Osteoblast (primary cell): ENCODE measurements around the gene MYH7B. TPM values are rescaled to one million over a fixed set of nuclear protein-coding genes. Genes with fewer than 3 reads are reported as not detected.

Source experiments
- DNase-seq: peaks from one replicate; pipeline ENCODE4 v3.0.0; 2011; ENCODE audit warnings: low spot score, mixed read lengths; ENCODE audit not compliant: insufficient read length; ENCODE audit errors: missing footprints
- H2AFZ ChIP-seq: 2 replicates; pipeline ENCODE4 v1.6.0; 2011; ENCODE audit warnings: mild to moderate bottlenecking, low read length
- H3K27ac ChIP-seq: 2 replicates; pipeline ENCODE4 v1.5.1; 2011; ENCODE audit warnings: mild to moderate bottlenecking, low read depth, low read length, moderate library complexity
- H3K27me3 ChIP-seq: 2 replicates; pipeline ENCODE4 v1.6.0; 2012; ENCODE audit warnings: mild to moderate bottlenecking, control low read depth, inconsistent platforms, low read length, moderate library complexity; ENCODE audit not compliant: insufficient read depth
- H3K36me3 ChIP-seq: 2 replicates; pipeline ENCODE4 v1.5.1; 2011; ENCODE audit warnings: mild to moderate bottlenecking, low read length, control low read depth, moderate library complexity; ENCODE audit not compliant: insufficient read depth
- H3K4me1 ChIP-seq: 2 replicates; pipeline ENCODE4 v1.5.1; 2011; ENCODE audit warnings: mild to moderate bottlenecking, low read length, control low read depth, moderate library complexity; ENCODE audit not compliant: insufficient read depth
- H3K4me2 ChIP-seq: 2 replicates; pipeline ENCODE4 v1.6.0; 2011; ENCODE audit warnings: mild to moderate bottlenecking, low read length; ENCODE audit not compliant: insufficient read depth
- H3K4me3 ChIP-seq: fragments of 200-600 bp; sonication (generic); 3 replicates; pipeline ENCODE4 v1.5.1; 2012; ENCODE audit warnings: mild to moderate bottlenecking, low read length, inconsistent platforms; ENCODE audit not compliant: insufficient read depth
- H3K79me2 ChIP-seq: 2 replicates; pipeline ENCODE4 v1.6.0; 2012; ENCODE audit warnings: mild to moderate bottlenecking, low read length, control low read depth, inconsistent platforms; ENCODE audit not compliant: insufficient read depth
- H3K9me3 ChIP-seq: 2 replicates; pipeline ENCODE4 v1.5.1; 2011; ENCODE audit warnings: low read depth, low read length, control low read depth
- H4K20me1 ChIP-seq: 2 replicates; pipeline ENCODE4 v1.6.0; 2012; ENCODE audit warnings: mild to moderate bottlenecking, low read length, control low read depth; ENCODE audit not compliant: insufficient read depth
- total RNA-seq: library from RNA; depleted of rRNA; stranded (reverse); fragments of >200 nt; gene quantifications from 2 replicates; pipeline ENCODE4 v1.2.3, GENCODE V29; 2012
- TF ChIP-seq, protein P1 (sequence below): IDR thresholded peaks from 2 replicates; pipeline ENCODE4 v1.5.1; 2011; ENCODE audit warnings: mild to moderate bottlenecking, low read depth, low read length, moderate library complexity; ENCODE audit errors: extremely low read depth

MYH7B gene
- total RNA-seq, 1 donor = 0.36 TPM

DNA sequence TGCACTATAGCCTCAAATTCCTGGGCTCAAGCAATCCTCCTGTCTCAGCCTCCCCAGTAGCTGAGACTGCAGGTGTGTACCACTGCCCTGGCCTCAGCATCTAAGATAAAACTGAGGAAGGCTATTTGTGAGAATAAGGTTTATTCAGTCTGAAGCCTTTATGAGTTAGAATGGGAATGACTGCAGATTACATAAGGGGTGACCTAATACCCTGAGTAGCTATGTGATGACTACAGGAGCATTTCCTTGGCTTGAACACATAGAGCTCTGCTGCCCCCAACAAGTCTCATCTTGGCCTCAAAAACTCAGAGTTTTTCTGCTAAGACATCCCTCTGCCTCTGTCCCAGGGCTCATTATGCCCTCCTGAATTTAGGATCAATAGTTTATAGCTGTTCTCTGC is 7.6 kb upstream of the MYH7B start:
- H2AFZ ChIP-seq = no peak overlapping the region
- peaks cover 11% of the 10 kb centered on the region for H3K79me2 ChIP-seq
- no peaks in the 10 kb centered on the region for H3K27me3 ChIP-seq
- H3K36me3 ChIP-seq = peaks cover 43% of the 10 kb centered on the region
- H3K4me3 ChIP-seq = no peak overlapping the region
- H3K27ac ChIP-seq = no peak overlapping the region
- no peak overlapping the region for H3K4me2 ChIP-seq
- DNase-seq = peak; percentile 91
- H3K9me3 ChIP-seq = no peaks in the 10 kb centered on the region
- peaks cover 12% of the 10 kb centered on the region for H3K4me1 ChIP-seq
- TF ChIP-seq, protein P1, sequence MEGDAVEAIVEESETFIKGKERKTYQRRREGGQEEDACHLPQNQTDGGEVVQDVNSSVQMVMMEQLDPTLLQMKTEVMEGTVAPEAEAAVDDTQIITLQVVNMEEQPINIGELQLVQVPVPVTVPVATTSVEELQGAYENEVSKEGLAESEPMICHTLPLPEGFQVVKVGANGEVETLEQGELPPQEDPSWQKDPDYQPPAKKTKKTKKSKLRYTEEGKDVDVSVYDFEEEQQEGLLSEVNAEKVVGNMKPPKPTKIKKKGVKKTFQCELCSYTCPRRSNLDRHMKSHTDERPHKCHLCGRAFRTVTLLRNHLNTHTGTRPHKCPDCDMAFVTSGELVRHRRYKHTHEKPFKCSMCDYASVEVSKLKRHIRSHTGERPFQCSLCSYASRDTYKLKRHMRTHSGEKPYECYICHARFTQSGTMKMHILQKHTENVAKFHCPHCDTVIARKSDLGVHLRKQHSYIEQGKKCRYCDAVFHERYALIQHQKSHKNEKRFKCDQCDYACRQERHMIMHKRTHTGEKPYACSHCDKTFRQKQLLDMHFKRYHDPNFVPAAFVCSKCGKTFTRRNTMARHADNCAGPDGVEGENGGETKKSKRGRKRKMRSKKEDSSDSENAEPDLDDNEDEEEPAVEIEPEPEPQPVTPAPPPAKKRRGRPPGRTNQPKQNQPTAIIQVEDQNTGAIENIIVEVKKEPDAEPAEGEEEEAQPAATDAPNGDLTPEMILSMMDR = peak; percentile 43
- H4K20me1 ChIP-seq = no peaks in the 10 kb centered on the region

- Histone ChIP-seq H3K9me3 (no peaks in the 10 kb centered on the region), H4K20me1 (no peaks in the 10 kb centered on the region), H3K27ac (no peak overlapping the region), H2AFZ (no peak overlapping the region), H3K36me3 (peaks cover 33% of the 10 kb centered on the region), H3K27me3 (no peaks in the 10 kb centered on the region), H3K4me1 (peaks cover 13% of the 10 kb centered on the region), H3K4me2 (no peak overlapping the region), H3K79me2 (peaks cover 20% of the 10 kb centered on the region), H3K4me3 (no peak overlapping the region)
- TF ChIP-seq, protein P1 = no peak
- DNase-seq = no peak
Observed at GRCh38 chr20:34949120-34949519, 6.5 kb upstream of the MYH7B start.

- Histone ChIP-seq H3K27me3 (no peaks in the 10 kb centered on the region), H3K9me3 (no peaks in the 10 kb centered on the region), H4K20me1 (no peaks in the 10 kb centered on the region)
Observed at GRCh38 chr20:34951252-34951651, 4.4 kb upstream of the MYH7B start.

DNA sequence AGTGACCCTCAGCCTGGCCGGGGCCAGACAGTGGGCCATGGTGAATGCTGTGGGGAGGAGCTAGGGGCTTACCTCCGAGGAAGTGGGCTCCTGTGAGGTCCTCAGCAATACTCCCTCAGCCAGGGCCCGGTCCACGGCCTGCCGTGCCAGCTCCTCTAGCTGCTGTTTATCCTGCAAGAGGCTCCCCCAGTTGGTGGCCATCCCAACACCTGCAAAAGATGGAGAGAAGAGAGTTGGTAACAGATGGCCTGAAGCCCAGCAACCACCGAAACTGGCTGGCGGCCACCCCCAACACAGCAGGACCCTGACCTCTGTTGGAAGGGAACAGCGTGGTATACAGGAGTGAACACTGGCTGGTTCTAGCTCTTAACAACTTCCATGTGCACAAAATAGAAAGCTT is 4.0 kb upstream of the MYH7B start:
- H3K4me1 ChIP-seq = peaks cover 24% of the 10 kb centered on the region
- H3K27me3 ChIP-seq = no peaks in the 10 kb centered on the region
- TF ChIP-seq, protein P1 = no peak

More at GRCh38 chr20:34951252-34951651, 4.4 kb upstream of the MYH7B start:
- no peak overlapping the region for H3K27ac ChIP-seq
- H3K79me2 ChIP-seq = peaks cover 30% of the 10 kb centered on the region
- peaks cover 24% of the 10 kb centered on the region for H3K4me1 ChIP-seq
- peaks cover 17% of the 10 kb centered on the region for H3K36me3 ChIP-seq
- TF ChIP-seq, protein P1 = no peak
- H2AFZ ChIP-seq = no peak overlapping the region
- no peak for DNase-seq
- H3K4me2 ChIP-seq = no peak overlapping the region
- H3K4me3 ChIP-seq = no peak overlapping the region

More for the DNA sequence above, 4.0 kb upstream of the MYH7B start:
- Histone ChIP-seq H3K36me3 (peaks cover 17% of the 10 kb centered on the region), H4K20me1 (no peaks in the 10 kb centered on the region), H3K27ac (no peak overlapping the region), H3K79me2 (peaks cover 30% of the 10 kb centered on the region), H2AFZ (no peak overlapping the region), H3K9me3 (no peaks in the 10 kb centered on the region), H3K4me3 (no peak overlapping the region), H3K4me2 (no peak overlapping the region)
- DNase-seq = no peak
